HEK293T (cell line): ENCODE measurements around the gene FDX1.
"Not testable (repeated sequence)": the region's sequence is repeated elsewhere in the genome, so short reads cannot be mapped to it uniquely, and the experiment has no call there.

Experiments used
- CTCF ChIA-PET: fragments of 350-600 bp; formaldehyde crosslinking; extraction: SDS; loops from one replicate; lab custom pipeline; 2021; ENCODE audit warnings: antibody characterized with exemption, inconsistent platforms; lab: Yijun Ruan, JAX
- POLR2A ChIA-PET: fragments of 350-600 bp; formaldehyde crosslinking; extraction: SDS; loops from one replicate; lab custom pipeline; 2020; ENCODE audit warnings: antibody characterized with exemption, inconsistent platforms; lab: Yijun Ruan, JAX
- DNase-seq: peaks from one replicate; pipeline ENCODE4 v3.0.0; 2012; ENCODE audit warnings: mixed read lengths; ENCODE audit errors: extremely low spot score
- ARNT ChIP-seq: fragments of 450-650 bp; IDR thresholded peaks from 2 replicates; pipeline ENCODE4 v1.6.1; 2017; ENCODE audit warnings: mild to moderate bottlenecking
- BHLHE40 ChIP-seq: fragments of 450-650 bp; IDR thresholded peaks from 2 replicates; pipeline ENCODE4 v1.6.1; 2016; ENCODE audit warnings: mild to moderate bottlenecking, moderate library complexity, borderline replicate concordance
- CTBP1 ChIP-seq: fragments of 450-650 bp; IDR thresholded peaks from 2 replicates; pipeline ENCODE4 v1.6.1; 2016; ENCODE audit warnings: borderline replicate concordance
- ELF4 ChIP-seq: fragments of 450-650 bp; IDR thresholded peaks from 2 replicates; pipeline ENCODE4 v1.6.1; 2017; ENCODE audit warnings: antibody characterized with exemption
- FOXA1 ChIP-seq: fragments of 450-650 bp; IDR thresholded peaks from 2 replicates; pipeline ENCODE4 v1.6.1; 2016; ENCODE audit warnings: mild to moderate bottlenecking
- FOXK2 ChIP-seq: fragments of 450-650 bp; IDR thresholded peaks from 2 replicates; pipeline ENCODE4 v1.6.1; 2016; ENCODE audit warnings: mild to moderate bottlenecking
- FOXM1 ChIP-seq: fragments of 450-650 bp; IDR thresholded peaks from 2 replicates; pipeline ENCODE4 v1.6.1; 2017; ENCODE audit warnings: mild to moderate bottlenecking, borderline replicate concordance
- HDGF ChIP-seq: fragments of 450-650 bp; IDR thresholded peaks from 2 replicates; pipeline ENCODE4 v1.6.1; 2017; ENCODE audit warnings: antibody characterized with exemption, borderline replicate concordance
- L3MBTL2 ChIP-seq: fragments of 450-650 bp; conservative IDR thresholded peaks from 2 replicates; pipeline ENCODE4 v1.6.1; 2016; ENCODE audit warnings: mild to moderate bottlenecking
- LEF1 ChIP-seq: fragments of 450-650 bp; IDR thresholded peaks from 2 replicates; pipeline ENCODE4 v1.6.1; 2017; ENCODE audit warnings: mild to moderate bottlenecking, borderline replicate concordance
- NFRKB ChIP-seq: fragments of 450-650 bp; IDR thresholded peaks from 2 replicates; pipeline ENCODE4 v1.6.1; 2016; ENCODE audit warnings: mild to moderate bottlenecking, moderate library complexity
- PKNOX1 ChIP-seq: fragments of 450-650 bp; IDR thresholded peaks from 2 replicates; pipeline ENCODE4 v1.6.1; 2016
- SP1 ChIP-seq: fragments of 450-650 bp; IDR thresholded peaks from 2 replicates; pipeline ENCODE4 v1.6.1; 2017
- SUZ12 ChIP-seq: fragments of 450-650 bp; IDR thresholded peaks from 2 replicates; pipeline ENCODE4 v1.6.1; 2016; ENCODE audit warnings: mild to moderate bottlenecking
- TARDBP ChIP-seq: fragments of 450-650 bp; IDR thresholded peaks from 2 replicates; pipeline ENCODE4 v1.6.1; 2016
- ZNF384 ChIP-seq: fragments of 450-650 bp; IDR thresholded peaks from 2 replicates; pipeline ENCODE4 v1.6.1; 2016

The FDX1 gene

GRCh38 chr11:110407315-110407714, 22.4 kb upstream of the FDX1 start:
- POLR2A ChIA-PET = no interaction called here
- CTCF ChIA-PET = interaction anchor here (0.6 kb wide), 1 partner anchor 20 kb away, joined by 3 read pairs; no protein-coding TSS in a partner anchor
- no peak for DNase-seq
- TF ChIP-seq PKNOX1 (no peak), ZNF384 (no peak), ARNT (no peak), NFRKB (no peak), FOXA1 (no peak), BHLHE40 (no peak), ELF4 (no peak), CTBP1 (no peak), LEF1 (no peak), TARDBP (no peak), SUZ12 (no peak), FOXM1 (no peak), L3MBTL2 (no peak), HDGF (no peak), FOXK2 (no peak), SP1 (no peak)

GRCh38 chr11:110409174-110409573, 20.6 kb upstream of the FDX1 start:
- no peak for TF ChIP-seq NFRKB
- TF ChIP-seq SP1 = no peak
- no peak for TF ChIP-seq BHLHE40
- no peak for TF ChIP-seq LEF1
- no peak for TF ChIP-seq CTBP1
- ChIA-PET POLR2A (no interaction called here), CTCF (no interaction called here)
- DNase-seq = no peak

GRCh38 chr11:110410651-110411050, 19.1 kb upstream of the FDX1 start:
- ChIA-PET CTCF (no interaction called here), POLR2A (no interaction called here)
- TF ChIP-seq ZNF384 = no peak
- TF ChIP-seq L3MBTL2 = no peak
- TF ChIP-seq SUZ12 = no peak
- TF ChIP-seq TARDBP = no peak
- no peak for TF ChIP-seq CTBP1
- no peak for TF ChIP-seq ELF4
- TF ChIP-seq HDGF = no peak
- no peak for TF ChIP-seq ARNT
- no peak for TF ChIP-seq FOXM1
- no peak for TF ChIP-seq BHLHE40
- no peak for TF ChIP-seq SP1
- TF ChIP-seq LEF1 = no peak
- TF ChIP-seq PKNOX1 = no peak
- TF ChIP-seq NFRKB = no peak
- TF ChIP-seq FOXA1 = no peak
- DNase-seq = no peak

- TF ChIP-seq FOXM1 = no peak
- no peak for TF ChIP-seq LEF1
- no peak for TF ChIP-seq FOXK2
- TF ChIP-seq TARDBP = no peak
- TF ChIP-seq ZNF384 = no peak
- no peak for TF ChIP-seq SUZ12
- no peak for TF ChIP-seq FOXA1
- no peak for TF ChIP-seq HDGF
- TF ChIP-seq ELF4 = no peak
- ChIA-PET POLR2A (interaction anchor here (1.0 kb wide), 1 partner anchor 9 kb away, joined by 3 read pairs; no protein-coding TSS in a partner anchor), CTCF (no interaction called here)
- no peak for DNase-seq
Observed at GRCh38 chr11:110415081-110415480, 14.7 kb upstream of the FDX1 start.

GRCh38 chr11:110421658-110422057, 8.1 kb upstream of the FDX1 start:
- POLR2A ChIA-PET, CTCF ChIA-PET, DNase-seq: not testable (repeated sequence)

- TF ChIP-seq HDGF (no peak), ARNT (no peak), ELF4 (no peak), SUZ12 (no peak), LEF1 (no peak), ZNF384 (no peak), L3MBTL2 (no peak), SP1 (no peak), NFRKB (no peak), FOXK2 (no peak), BHLHE40 (no peak), FOXA1 (no peak), CTBP1 (no peak), PKNOX1 (no peak), FOXM1 (no peak), TARDBP (no peak)
- DNase-seq = no peak
- ChIA-PET CTCF (interaction anchor here (0.7 kb wide), 1 partner anchor 9 kb away, joined by 3 read pairs; no protein-coding TSS in a partner anchor), POLR2A (no interaction called here)
Observed at GRCh38 chr11:110422306-110422905, 7.3 kb upstream of the FDX1 start.
